Neural cell (in vitro differentiated cells): ENCODE measurements around the gene PRSS21.

Experiments used
- EP300 ChIP-seq: fragments of 450-650 bp; conservative IDR thresholded peaks from 2 replicates; pipeline ENCODE4 v1.6.1; 2014; ENCODE audit warnings: antibody characterized with exemption, mild to moderate bottlenecking, moderate library complexity; ENCODE audit not compliant: poor library complexity, severe bottlenecking
- EZH2 ChIP-seq: fragments of 200-600, 300-800 bp; shearing (Covaris generic), sonication (generic); IDR thresholded peaks from 2 replicates; pipeline ENCODE4 v1.6.1; 2014; ENCODE audit warnings: antibody characterized with exemption, low read length, borderline replicate concordance, mild to moderate bottlenecking; ENCODE audit not compliant: insufficient read depth, poor library complexity, severe bottlenecking
- POLR2AphosphoS5 ChIP-seq: IDR thresholded peaks from 2 replicates; pipeline ENCODE4 v1.6.1; 2012
- RAD21 ChIP-seq: fragments of 450-650 bp; conservative IDR thresholded peaks from 2 replicates; pipeline ENCODE4 v1.6.1; 2014; ENCODE audit warnings: antibody characterized with exemption, mild to moderate bottlenecking, moderate library complexity
- TAF1 ChIP-seq: IDR thresholded peaks from 2 replicates; pipeline ENCODE4 v1.6.1; 2012; ENCODE audit warnings: low read depth
- TF ChIP-seq, protein P1 (sequence below): fragments of 450-650 bp; IDR thresholded peaks from 2 replicates; pipeline ENCODE4 v1.5.1; 2014; ENCODE audit warnings: antibody characterized with exemption, mild to moderate bottlenecking, moderate library complexity; ENCODE audit not compliant: poor library complexity, severe bottlenecking
- TF ChIP-seq, protein P2 (sequence below): IDR thresholded peaks from 2 replicates; pipeline ENCODE4 v1.6.1; 2012; ENCODE audit warnings: borderline replicate concordance

DNA sequence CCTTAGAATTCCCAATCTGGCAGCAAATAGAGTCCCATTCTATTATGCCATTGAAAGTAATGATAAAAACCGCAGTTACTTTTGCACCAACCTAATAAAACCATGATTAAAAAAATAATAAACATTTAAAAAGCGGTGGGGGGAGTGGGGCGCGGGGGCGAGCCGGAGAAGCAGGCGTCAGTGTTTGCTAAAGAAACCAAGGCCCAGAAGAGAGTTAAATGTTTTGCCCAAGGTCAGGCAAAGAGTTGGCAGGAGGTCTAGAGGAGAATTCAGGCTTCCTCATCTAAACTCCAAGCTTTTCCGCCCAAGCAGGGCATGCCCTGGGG, 50.6 kb downstream of the PRSS21 start:
- TF ChIP-seq, protein P1, sequence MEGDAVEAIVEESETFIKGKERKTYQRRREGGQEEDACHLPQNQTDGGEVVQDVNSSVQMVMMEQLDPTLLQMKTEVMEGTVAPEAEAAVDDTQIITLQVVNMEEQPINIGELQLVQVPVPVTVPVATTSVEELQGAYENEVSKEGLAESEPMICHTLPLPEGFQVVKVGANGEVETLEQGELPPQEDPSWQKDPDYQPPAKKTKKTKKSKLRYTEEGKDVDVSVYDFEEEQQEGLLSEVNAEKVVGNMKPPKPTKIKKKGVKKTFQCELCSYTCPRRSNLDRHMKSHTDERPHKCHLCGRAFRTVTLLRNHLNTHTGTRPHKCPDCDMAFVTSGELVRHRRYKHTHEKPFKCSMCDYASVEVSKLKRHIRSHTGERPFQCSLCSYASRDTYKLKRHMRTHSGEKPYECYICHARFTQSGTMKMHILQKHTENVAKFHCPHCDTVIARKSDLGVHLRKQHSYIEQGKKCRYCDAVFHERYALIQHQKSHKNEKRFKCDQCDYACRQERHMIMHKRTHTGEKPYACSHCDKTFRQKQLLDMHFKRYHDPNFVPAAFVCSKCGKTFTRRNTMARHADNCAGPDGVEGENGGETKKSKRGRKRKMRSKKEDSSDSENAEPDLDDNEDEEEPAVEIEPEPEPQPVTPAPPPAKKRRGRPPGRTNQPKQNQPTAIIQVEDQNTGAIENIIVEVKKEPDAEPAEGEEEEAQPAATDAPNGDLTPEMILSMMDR, result no peak
- TF ChIP-seq POLR2AphosphoS5 (no peak), EP300 (no peak), EZH2 (no peak), TAF1 (no peak), RAD21 (no peak)
- TF ChIP-seq, protein P2, sequence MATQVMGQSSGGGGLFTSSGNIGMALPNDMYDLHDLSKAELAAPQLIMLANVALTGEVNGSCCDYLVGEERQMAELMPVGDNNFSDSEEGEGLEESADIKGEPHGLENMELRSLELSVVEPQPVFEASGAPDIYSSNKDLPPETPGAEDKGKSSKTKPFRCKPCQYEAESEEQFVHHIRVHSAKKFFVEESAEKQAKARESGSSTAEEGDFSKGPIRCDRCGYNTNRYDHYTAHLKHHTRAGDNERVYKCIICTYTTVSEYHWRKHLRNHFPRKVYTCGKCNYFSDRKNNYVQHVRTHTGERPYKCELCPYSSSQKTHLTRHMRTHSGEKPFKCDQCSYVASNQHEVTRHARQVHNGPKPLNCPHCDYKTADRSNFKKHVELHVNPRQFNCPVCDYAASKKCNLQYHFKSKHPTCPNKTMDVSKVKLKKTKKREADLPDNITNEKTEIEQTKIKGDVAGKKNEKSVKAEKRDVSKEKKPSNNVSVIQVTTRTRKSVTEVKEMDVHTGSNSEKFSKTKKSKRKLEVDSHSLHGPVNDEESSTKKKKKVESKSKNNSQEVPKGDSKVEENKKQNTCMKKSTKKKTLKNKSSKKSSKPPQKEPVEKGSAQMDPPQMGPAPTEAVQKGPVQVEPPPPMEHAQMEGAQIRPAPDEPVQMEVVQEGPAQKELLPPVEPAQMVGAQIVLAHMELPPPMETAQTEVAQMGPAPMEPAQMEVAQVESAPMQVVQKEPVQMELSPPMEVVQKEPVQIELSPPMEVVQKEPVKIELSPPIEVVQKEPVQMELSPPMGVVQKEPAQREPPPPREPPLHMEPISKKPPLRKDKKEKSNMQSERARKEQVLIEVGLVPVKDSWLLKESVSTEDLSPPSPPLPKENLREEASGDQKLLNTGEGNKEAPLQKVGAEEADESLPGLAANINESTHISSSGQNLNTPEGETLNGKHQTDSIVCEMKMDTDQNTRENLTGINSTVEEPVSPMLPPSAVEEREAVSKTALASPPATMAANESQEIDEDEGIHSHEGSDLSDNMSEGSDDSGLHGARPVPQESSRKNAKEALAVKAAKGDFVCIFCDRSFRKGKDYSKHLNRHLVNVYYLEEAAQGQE, result no peak
